K562 (cell line): ENCODE measurements around the gene ERBB4. TPM values are rescaled to one million over a fixed set of nuclear protein-coding genes. Genes with fewer than 3 reads are reported as not detected.

Experiments used
- ATAC-seq: fragments of 200-7000 bp; cut with Tn5 transposase; 3 replicates; pipeline ENCODE4 v1.9.1; 2020; ENCODE audit warnings: moderate library complexity
- BruUV-seq: library from RNA; stranded (reverse); fragments of 400-500 nt; replicated peaks from 2 replicates; lab custom pipeline; 2021; lab: Mats Ljungman, UMichigan
- CTCF ChIA-PET: fragments of 300-600 bp; formaldehyde crosslinking; extraction: SDS; loops from one replicate; lab custom pipeline; 2021; ENCODE audit warnings: low intra/inter-chr PET ratio; lab: Yijun Ruan, JAX
- POLR2A ChIA-PET: fragments of 300-600, 350-650 bp; sonication (Branson Sonifier 250); formaldehyde crosslinking; extraction: SDS; loops from one replicate; lab custom pipeline; 2021; ENCODE audit warnings: antibody characterized with exemption, inconsistent platforms; lab: Yijun Ruan, JAX
- DNase-seq, 4 experiments: peaks; one replicate each; pipeline versions ENCODE4 v3.0.0 to v3.0.0-alpha.2; 2011 to 2018; ENCODE audit warnings: low spot score in 3 of 4, mixed read lengths in 3 of 4; ENCODE audit errors: extremely low read depth in 1 of 4
- FAIRE-seq: peaks from 2 replicates; lab custom pipeline; 2011; peaks lifted over from hg19 to GRCh38; lab: Jason Lieb, UNC
- H2AFZ ChIP-seq: 2 replicates; pipeline ENCODE4 v1.6.0; 2011; ENCODE audit warnings: low read depth, low read length, control low read depth, inconsistent platforms
- H3K27ac ChIP-seq: fragments of 200-600 bp; 3 replicates; pipeline ENCODE4 v1.8.0; 2011; ENCODE audit warnings: low read depth, mild to moderate bottlenecking, control low read depth, inconsistent platforms, low read length, moderate library complexity, mixed read lengths; ENCODE audit errors: extremely low read depth
- H3K27me3 ChIP-seq, 2 experiments: fragments of 300-600 bp in 1 of 2; 2 replicates in 1 of 2; 3 replicates in 1 of 2; pipeline versions ENCODE4 v1.6.0 to v1.8.0; 2011; ENCODE audit warnings: inconsistent platforms in 2 of 2, low read length in 2 of 2, mild to moderate bottlenecking in 1 of 2, mixed read lengths in 1 of 2, moderate library complexity in 1 of 2; ENCODE audit not compliant: control insufficient read depth in 2 of 2, insufficient read depth in 2 of 2
- H3K36me3 ChIP-seq: fragments of 300-600 bp; 3 replicates; pipeline ENCODE4 v1.8.0; 2011; ENCODE audit warnings: mild to moderate bottlenecking, low read length, inconsistent platforms; ENCODE audit not compliant: control insufficient read depth, insufficient read depth
- H3K4me1 ChIP-seq, 2 experiments: fragments of 200-600 bp in 1 of 2; replicated peaks in 1 of 2; 2 replicates in 1 of 2; 3 replicates in 1 of 2; pipeline versions ENCODE4 v1.5.1 to v1.8.0; 2011; ENCODE audit warnings: inconsistent platforms in 2 of 2, low read length in 2 of 2, mild to moderate bottlenecking in 1 of 2, mixed read lengths in 1 of 2, moderate library complexity in 1 of 2; ENCODE audit not compliant: control insufficient read depth in 2 of 2, insufficient read depth in 2 of 2
- H3K4me2 ChIP-seq: 2 replicates; pipeline ENCODE4 v1.6.1; 2011; ENCODE audit warnings: low read length, control low read depth, inconsistent platforms, mixed read lengths; ENCODE audit not compliant: insufficient read depth
- H3K4me3 ChIP-seq: fragments of 200-600 bp; sonication (generic), shearing (Covaris generic); 2 replicates; pipeline ENCODE4 v1.5.1; 2016; ENCODE audit warnings: control low read depth, inconsistent platforms
- H3K79me2 ChIP-seq: fragments of 200-600 bp; 3 replicates; pipeline ENCODE4 v1.8.0; 2011; ENCODE audit warnings: low read length, inconsistent platforms; ENCODE audit not compliant: control insufficient read depth, insufficient read depth
- H3K9ac ChIP-seq, 2 experiments: 2 replicates each; pipeline versions ENCODE4 v1.6.0 to v1.6.1; 2011; ENCODE audit warnings: low read depth in 2 of 2, low read length in 2 of 2, control low read depth in 1 of 2, inconsistent platforms in 1 of 2, mild to moderate bottlenecking in 1 of 2, mixed read lengths in 1 of 2; ENCODE audit not compliant: insufficient read depth in 1 of 2
- H3K9me1 ChIP-seq: one replicate; pipeline ENCODE4 v1.6.0; 2011; ENCODE audit warnings: inconsistent platforms, mild to moderate bottlenecking, low read length, moderate library complexity; ENCODE audit not compliant: control insufficient read depth, insufficient read depth
- H3K9me3 ChIP-seq: replicated peaks from 2 replicates; pipeline ENCODE4 v1.5.1; 2011; ENCODE audit warnings: low read depth, low read length, inconsistent platforms; ENCODE audit not compliant: control insufficient read depth, insufficient read depth
- H4K20me1 ChIP-seq: replicated peaks from 2 replicates; pipeline ENCODE4 v1.6.1; 2011; ENCODE audit warnings: low read length, inconsistent platforms, mixed read lengths; ENCODE audit not compliant: control insufficient read depth, insufficient read depth
- CEBPG ChIP-seq, 3 experiments: fragments of 200-800 bp in 1 of 3; sonication (Bioruptor generic) in 1 of 3; sonication (generic) in 1 of 3; formaldehyde crosslinking in 1 of 3; IDR thresholded peaks in 2 of 3; conservative IDR thresholded peaks in 1 of 3; 2 replicates each; pipeline versions ENCODE4 v1.6.1 to v1.8.0; 2016 to 2022; ENCODE audit warnings: missing compliant biosample characterization in 2 of 3, missing genetic modification characterization in 2 of 3, mild to moderate bottlenecking in 1 of 3, missing genetic modification reagents in 1 of 3
- EP400 ChIP-seq: fragments of 450-650 bp; IDR thresholded peaks from 2 replicates; pipeline ENCODE4 v1.6.1; 2017; ENCODE audit warnings: antibody characterized with exemption, mild to moderate bottlenecking, moderate library complexity
- FOXJ2 ChIP-seq: fragments of 200-800 bp; sonication (Bioruptor generic); IDR thresholded peaks from 2 replicates; pipeline ENCODE4 v1.6.1; 2016; ENCODE audit warnings: missing genetic modification characterization, missing compliant biosample characterization
- HOMEZ ChIP-seq: fragments of 250-450 bp; sonication (Bioruptor Pico); IDR thresholded peaks from 2 replicates; pipeline ENCODE4 v1.4.0; 2020; ENCODE audit warnings: mild to moderate bottlenecking, moderate library complexity
- KDM2B ChIP-seq: fragments of 250-450 bp; sonication (Bioruptor Pico); IDR thresholded peaks from 2 replicates; pipeline ENCODE4 v1.8.0; 2021; ENCODE audit warnings: mild to moderate bottlenecking, moderate library complexity
- KLF10 ChIP-seq: fragments of 250-450 bp; sonication (Bioruptor Pico); IDR thresholded peaks from 2 replicates; pipeline ENCODE4 v1.6.1; 2021; ENCODE audit warnings: matching md5 sums
- MTA2 ChIP-seq: fragments of 450-650 bp; IDR thresholded peaks from 2 replicates; pipeline ENCODE4 v1.6.1; 2016; ENCODE audit warnings: low read depth
- RBBP5 ChIP-seq: fragments of 200-600 bp; sonication (generic); IDR thresholded peaks from 2 replicates; pipeline ENCODE4 v1.6.1; 2012; ENCODE audit warnings: borderline replicate concordance, mild to moderate bottlenecking, low read length, control low read depth, inconsistent platforms; ENCODE audit not compliant: insufficient read depth, poor library complexity, severe bottlenecking
- RUNX1 ChIP-seq: sonication (generic); IDR thresholded peaks from 2 replicates; pipeline ENCODE4 v1.6.1; 2016; ENCODE audit warnings: antibody characterized with exemption, low read depth
- TBP ChIP-seq: optimal IDR thresholded peaks from 2 replicates; pipeline ENCODE3; 2011; ENCODE audit warnings: low read depth, low read length, improper control_type of control experiment
- UBTF ChIP-seq, 2 experiments: IDR thresholded peaks; 2 replicates each; pipeline ENCODE4 v1.6.1; 2012; ENCODE audit warnings: improper control_type of control experiment in 2 of 2, low read depth in 2 of 2, low read length in 2 of 2, borderline replicate concordance in 1 of 2
- YY1 ChIP-seq, 3 experiments: IDR thresholded peaks; 2 replicates each; pipeline ENCODE4 v1.6.1; 2011; ENCODE audit warnings: low read length in 2 of 3, mild to moderate bottlenecking in 2 of 3, moderate library complexity in 2 of 3, borderline replicate concordance in 1 of 3, control low read depth in 1 of 3, low read depth in 1 of 3; ENCODE audit not compliant: insufficient read depth in 3 of 3, insufficient replicate concordance in 2 of 3, control insufficient read depth in 1 of 3, insufficient read length in 1 of 3; ENCODE audit errors: extremely low read depth in 1 of 3
- ZBTB43 ChIP-seq: sonication (generic); formaldehyde crosslinking; IDR thresholded peaks from 2 replicates; pipeline ENCODE4 v1.8.0; 2023; ENCODE audit warnings: mild to moderate bottlenecking, missing genetic modification reagents
- ZNF12 ChIP-seq: sonication (generic); formaldehyde crosslinking; IDR thresholded peaks from 2 replicates; pipeline ENCODE4 v1.4.0; 2020; ENCODE audit warnings: mild to moderate bottlenecking, missing genetic modification reagents
- ZSCAN29 ChIP-seq: fragments of 450-650 bp; IDR thresholded peaks from 2 replicates; pipeline ENCODE4 v1.6.1; 2017
- WGBS: fragments of 100-300 bp; shearing (Covaris generic); methylation state at CpG from one replicate; pipeline ENCODE4 v1.1.6; 2016; ENCODE audit warnings: low coverage, mixed read lengths; ENCODE audit not compliant: insufficient coverage; ENCODE audit errors: missing lambda C conversion rate; 5-methylcytosine and 5-hydroxymethylcytosine counted together
- in situ Hi-C: fragments of 300-500 bp; cut with MboI; formaldehyde crosslinking; loops from 4 replicates; pipeline ENCODE4 v1.15.0; 2018; ENCODE audit warnings: inconsistent platforms, mixed read lengths
- intact Hi-C: fragments of 100-400 bp; cut with micrococcal nuclease; formaldehyde crosslinking; loops from 2 replicates; pipeline ENCODE4 v1.14.2; 2022
- polyA plus RNA-seq, 8 experiments: library from polyadenylated mRNA; depleted of rRNA in 4 of 8; stranded (reverse) in 5 of 8; unstranded in 3 of 8; fragments of >200 nt; fragmentation: Nextera tagmentation in 2 of 8; fragmentation: Illumina TruSeq in 1 of 8; extraction: Ambion mirVana in 2 of 8; extraction: Trizol in 1 of 8; gene quantifications; 2 replicates each; pipeline versions ENCODE4 v1.2.1 to v1.2.3, GENCODE V29; 2011 to 2014; ENCODE audit warnings: inconsistent platforms in 1 of 8, missing spikeins in 1 of 8
- total RNA-seq, 7 experiments: library from RNA; depleted of rRNA in 6 of 7; stranded (reverse); fragments of >200 nt in 6 of 7; fragmentation: Illumina TruSeq in 2 of 7; extraction: Trizol in 2 of 7; gene quantifications; 2 replicates each; pipeline versions ENCODE4 v1.2.1 to v1.2.3, GENCODE V29; 2011 to 2021; ENCODE audit warnings: low replicate concordance in 1 of 7

The ERBB4 gene
- total and polyA plus RNA-seq, 9 of the 15 experiments (the other 6 are each of a cell fraction or from before 2014, with no cell fraction given), result not detected

GRCh38 chr2:211709389-211709788 is 829.2 kb downstream of the ERBB4 start:
- Histone ChIP-seq H3K4me3 (no peak overlapping the region), H2AFZ (no peak overlapping the region), H3K4me2 (no peak overlapping the region), H3K4me1 (no peaks in the 10 kb centered on the region), H3K27me3 (no peaks in the 10 kb centered on the region), H3K9me1 (no peaks in the 10 kb centered on the region), H3K79me2 (no peaks in the 10 kb centered on the region), H3K36me3 (no peaks in the 10 kb centered on the region), H3K27ac (no peak overlapping the region), H4K20me1 (no peaks in the 10 kb centered on the region), H3K9ac (no peak overlapping the region), H3K9me3 (no peaks in the 10 kb centered on the region)
- ATAC-seq (no peak), FAIRE-seq (no peak), DNase-seq (no peak)
- intact Hi-C loops (no loop called here), in situ Hi-C loops (no loop called here)
- BruUV-seq, result no TSS peak
- ChIA-PET CTCF (no interaction called here), POLR2A (no interaction called here)
- WGBS, result 0% methylated on average over 1 of the region's 1 CpG
- TF ChIP-seq TBP (no peak), HOMEZ (CRISPR knock-in tag) (no peak), MTA2 (no peak), KDM2B (CRISPR knock-in tag) (no peak), FOXJ2 (tag) (no peak), KLF10 (CRISPR knock-in tag) (no peak), ZBTB43 (CRISPR knock-in tag) (no peak), ZNF12 (CRISPR knock-in tag) (no peak), CEBPG (CRISPR knock-in tag; IDR thresholded peaks at IDR 0.05) (no peak), CEBPG (tag; conservative IDR thresholded peaks at IDR 0.05 in 1 of 2, IDR thresholded peaks at IDR 0.05 in 1 of 2) (no peak), RUNX1 (no peak), RBBP5 (no peak), YY1 (IDR thresholded peaks at IDR 0.05; ENCODE audit: borderline replicate concordance in 1 of 3, control insufficient read depth in 1 of 3, extremely low read depth in 1 of 3, insufficient read depth in 3 of 3, insufficient read length in 1 of 3, insufficient replicate concordance in 2 of 3, low read depth in 1 of 3, low read length in 2 of 3) (no peak), EP400 (no peak), ZSCAN29 (no peak), UBTF (IDR thresholded peaks at IDR 0.05; ENCODE audit: borderline replicate concordance in 1 of 2, low read depth in 2 of 2, low read length in 2 of 2) (no peak)
